ENCODE measurements around the gene ERC2.

Gene ERC2

DNA sequence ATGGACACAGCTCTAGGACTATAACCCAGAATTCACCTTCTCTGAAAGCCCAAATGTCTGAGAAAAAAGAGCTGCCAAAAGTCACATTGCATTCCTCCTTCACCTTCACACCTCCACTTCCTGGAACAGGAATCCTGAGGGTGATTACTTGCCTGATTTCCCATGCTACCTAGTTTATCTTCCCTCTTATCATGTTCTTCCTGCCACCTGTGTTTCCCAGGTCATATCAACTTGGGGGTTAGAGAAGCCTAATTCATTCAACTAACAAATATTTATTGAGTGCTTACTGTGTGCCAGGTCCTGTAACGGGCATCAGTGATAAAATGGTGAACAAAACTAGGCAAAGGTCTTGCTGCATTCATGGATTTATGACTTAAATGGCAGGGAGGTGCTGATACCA, 701.5 kb downstream of the ERC2 start:
- no peak for DNase-seq

DNA sequence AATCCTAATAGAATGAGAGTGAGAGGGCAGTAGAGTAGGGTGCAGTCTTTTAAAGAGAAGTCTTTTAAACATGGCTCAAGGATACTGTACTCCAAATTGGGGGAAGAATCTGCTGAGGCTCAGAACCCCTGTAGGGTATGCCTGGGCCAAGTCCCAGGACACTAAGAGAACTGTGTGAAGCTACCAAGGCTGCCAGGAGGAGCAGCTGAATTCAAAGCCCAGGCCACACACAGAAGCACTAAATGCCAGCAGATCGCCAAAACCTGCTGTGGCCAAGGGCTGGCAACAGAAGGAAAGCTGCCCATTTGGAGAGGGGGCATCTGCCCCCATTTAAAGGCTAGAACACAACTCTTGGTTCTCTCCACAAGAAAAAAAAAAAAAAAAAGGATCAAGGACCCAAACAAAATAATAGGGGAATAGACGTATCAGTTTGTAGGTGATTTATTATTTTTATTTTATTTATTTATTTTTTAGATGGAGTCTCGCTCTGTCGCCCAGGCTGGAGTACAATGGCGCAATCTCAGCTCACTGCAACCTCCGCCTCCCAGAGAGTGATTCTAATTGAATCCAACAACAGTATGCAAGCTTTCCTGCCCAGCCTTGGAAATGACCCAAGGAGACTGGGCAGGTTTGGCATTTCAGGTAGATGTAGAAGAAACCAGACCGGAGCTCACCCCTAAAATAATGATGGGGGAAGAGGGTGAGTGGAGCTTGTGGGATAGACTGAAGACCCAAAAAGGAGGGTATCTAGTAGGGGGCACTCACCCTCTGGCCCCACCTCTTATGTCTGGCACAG, 702.2 kb downstream of the ERC2 start:
- no peak for DNase-seq

DNA sequence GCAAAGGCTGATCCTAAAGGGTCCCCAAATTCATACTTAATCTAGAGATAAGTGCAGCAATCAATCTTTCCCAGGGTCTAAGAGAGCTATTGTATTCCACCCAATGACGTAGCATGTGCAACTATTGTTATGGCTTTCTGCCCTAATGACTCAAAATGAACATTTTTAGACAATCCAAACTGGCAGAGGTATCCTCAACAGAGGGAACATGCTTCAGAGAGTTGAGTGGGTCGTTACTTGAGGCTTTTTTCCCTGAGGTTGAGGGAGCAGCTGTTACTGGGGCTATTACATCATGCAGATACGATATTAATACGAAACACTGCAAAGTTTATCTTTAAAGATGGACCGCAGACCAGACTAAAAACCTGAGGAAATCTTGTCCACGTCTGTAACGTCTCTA, 702.9 kb downstream of the ERC2 start:
- DNase-seq, result no peak

DNA sequence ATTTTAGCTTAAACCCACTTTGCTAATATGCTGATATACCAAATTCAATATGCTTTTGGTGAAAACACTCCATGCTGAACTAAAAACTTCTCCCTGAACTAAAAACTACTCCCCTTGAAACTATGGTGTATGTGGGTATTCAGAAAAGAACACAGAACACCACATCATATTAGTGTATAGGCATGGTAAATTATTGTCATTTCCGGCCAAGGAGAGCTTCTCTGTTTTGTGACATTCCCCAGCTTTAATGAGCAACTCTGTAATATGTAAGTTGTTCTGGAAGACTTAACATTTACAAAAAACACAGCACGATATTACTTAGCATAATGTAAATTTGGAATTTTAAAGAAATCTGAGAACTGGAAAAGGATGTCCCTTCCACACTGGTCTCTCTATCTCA, 711.3 kb downstream of the ERC2 start:
- DNase-seq, result no peak

DNA sequence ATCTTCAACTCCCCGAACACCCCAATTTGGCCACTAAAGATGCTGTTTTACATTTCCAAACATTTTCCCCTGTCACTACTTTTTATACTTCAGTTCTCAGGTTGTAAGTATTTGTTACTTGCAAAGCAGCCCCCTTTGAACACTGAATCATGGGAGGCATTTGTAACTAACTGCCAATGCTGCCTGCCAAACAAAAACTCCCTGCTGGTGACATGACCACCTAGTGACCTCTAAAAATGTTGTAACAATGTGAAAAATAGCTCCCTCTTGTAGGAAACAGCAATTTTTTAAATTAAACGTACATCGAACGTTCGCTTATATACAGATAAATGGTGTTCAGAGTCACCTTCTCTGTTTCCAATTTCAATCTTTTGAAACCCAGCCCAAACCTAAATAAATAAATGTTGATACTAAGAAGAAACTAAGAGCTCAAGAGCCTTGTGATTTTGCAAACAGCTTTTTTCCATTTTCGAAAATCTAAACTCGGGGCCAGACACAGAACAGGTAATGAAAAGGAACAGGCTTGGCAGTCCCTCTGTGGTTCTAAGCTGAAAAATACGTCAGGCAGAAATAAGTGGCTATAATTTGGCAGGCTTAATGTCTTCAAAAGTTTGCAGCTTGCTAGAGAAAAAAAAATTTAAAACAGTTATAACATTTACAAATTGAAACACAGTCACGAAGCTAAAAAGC, 712.6 kb downstream of the ERC2 start:
- no peak for DNase-seq

DNA sequence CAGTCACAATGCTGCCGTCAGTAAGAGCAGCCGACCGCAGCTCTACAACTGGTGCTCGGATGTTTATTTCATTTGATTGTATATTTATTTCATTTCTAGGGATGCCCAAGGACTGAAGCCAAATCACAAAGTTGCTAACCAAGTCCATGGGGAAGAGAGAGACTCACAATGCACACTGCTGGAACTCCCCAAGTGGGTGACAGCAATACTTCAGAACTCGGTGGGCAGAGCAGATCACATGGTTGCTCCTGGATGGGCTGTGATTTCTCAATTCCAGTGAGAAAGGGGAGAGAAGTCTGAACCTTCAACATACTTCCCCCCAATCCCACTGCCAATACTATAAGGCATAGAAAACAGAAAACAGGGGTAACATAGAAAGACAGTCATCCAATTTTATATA, 715.4 kb downstream of the ERC2 start:
- no peak for DNase-seq

DNA sequence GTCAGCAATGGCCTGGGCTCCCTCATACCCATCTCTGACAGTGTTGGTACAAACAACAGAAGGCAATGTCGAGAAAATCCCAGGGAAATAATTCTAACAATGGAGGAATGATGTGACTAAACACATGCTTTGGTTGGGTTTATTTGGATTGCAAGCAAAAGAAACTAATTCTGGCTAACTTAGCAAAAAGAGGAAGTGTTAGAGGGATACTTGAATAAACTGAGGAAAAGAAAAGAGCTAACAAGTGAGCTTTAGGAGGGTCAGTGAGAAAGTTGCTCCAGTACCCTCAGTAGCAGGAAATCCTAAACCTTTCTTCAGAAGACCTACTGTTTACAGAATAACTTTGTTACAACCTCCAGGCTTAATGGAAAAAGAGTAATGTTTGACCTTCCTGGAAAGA, 716.5 kb downstream of the ERC2 start:
- DNase-seq, result no peak

DNA sequence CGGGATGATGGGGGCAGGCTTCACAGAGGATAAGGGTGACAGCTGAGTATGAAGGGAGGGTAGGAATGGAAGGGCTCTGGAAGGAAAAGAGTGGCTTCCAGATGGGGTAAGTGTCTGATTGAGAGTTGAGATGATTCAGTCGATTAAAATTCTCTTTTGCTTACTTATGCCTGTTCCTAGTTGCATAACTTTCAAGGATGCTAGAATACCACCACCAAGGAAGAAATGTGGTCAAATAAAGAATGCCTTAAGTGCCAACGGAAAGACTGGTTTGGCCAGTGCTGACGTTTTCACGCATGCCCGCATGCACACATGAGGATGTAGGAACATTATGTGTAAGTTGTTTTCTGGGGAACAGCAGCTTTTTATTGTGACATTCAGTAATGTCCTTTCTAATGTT, 717.7 kb downstream of the ERC2 start:
- DNase-seq, result no peak

DNA sequence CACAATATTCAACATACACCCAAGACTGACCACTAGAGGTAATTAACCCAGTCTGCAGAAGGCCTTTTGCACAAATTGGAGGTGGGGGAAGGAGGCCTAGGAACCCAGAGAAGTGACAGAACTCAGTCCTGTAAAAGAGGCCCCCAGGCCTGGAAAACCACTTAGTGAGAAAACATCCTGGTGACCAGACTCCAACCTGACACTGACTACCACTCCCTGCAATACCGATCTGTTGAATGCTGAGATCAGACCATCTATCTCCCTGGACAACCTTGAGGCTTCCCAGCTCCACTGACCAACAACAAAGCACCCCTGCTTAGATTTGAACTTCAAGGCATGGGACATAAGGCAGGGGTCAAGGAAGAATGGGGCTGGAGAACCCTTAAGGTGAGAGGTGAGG, 719.2 kb downstream of the ERC2 start:
- no peak for DNase-seq

DNA sequence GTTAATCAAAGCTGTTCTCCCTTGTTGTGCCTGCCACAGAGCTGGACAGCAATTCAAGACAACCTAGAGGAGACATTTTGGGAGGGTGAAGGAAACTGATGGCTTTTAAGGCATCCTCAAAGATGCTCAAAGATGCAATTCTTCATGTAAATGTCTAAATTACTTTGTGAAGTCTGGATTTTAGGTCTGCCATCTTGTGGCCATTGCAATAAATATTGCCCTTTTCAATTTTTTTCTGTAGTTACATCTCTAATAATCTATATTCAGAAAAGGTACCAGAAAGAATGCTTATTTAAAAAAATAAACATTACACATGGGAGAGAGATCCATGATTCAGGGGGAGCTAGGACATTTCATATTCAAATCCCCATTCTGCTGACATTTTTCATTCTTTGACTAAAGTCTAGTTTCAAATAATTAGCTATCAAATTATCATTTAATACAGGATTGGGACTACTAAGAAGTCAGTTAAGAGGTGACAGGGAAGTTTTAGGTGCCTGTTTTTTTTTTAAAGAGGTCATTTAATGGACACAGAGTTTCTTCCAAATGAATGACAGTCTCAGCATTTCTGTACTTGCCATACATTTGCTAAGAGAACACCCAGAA, 721.4 kb downstream of the ERC2 start:
- no peak for DNase-seq

DNA sequence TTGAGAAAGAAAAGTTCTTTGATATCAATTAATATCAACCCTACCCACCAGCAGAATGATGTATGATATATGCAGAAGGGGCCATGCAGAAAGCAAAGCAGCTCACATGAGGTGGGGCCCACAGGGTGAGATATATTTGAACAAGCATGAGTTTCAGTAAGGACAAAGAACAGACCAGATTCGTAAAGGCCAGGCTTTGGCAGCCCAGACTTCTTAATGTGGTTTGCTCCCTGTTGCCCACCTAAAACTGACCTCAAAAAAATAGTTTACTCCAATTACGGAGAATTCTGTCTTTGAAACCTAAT, 725.5 kb downstream of the ERC2 start:
- no peak for DNase-seq

DNA sequence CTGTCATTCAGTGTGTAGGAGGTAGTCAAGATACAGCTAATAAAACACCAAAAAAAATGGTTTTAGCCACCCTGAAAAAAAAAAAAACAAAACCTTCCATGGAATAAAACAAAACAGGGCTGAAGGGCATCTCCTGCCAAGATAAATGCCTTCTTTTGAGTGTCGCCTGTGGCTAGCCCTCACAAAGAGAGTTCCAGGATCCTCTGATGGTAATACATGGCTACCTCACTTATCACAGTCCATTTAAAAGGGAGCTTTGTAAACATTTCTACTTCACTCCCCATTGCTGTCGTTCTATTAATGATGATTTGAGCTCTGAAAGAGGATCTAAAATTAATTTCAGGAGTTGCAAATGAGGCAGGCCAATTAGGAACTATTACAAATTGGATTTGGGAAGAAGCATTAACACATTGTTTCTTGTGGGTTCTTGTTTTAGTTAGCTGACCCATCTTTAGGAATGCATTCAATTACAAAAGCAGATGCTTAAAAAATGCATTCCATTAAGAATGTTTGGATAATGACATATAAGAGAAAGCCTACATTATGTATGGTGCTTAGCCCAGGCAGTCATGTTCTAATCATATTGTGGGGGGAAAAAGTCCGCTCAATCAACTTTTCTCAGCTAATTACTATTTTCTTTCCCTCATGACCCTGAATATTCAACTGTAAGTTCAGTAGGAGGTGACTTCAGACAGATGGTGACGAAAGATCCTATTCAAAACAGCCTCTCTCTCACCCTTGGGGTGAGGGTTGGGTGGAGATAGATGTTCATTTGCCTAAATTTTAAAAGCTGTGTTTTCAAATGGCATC, 726.0 kb downstream of the ERC2 start:
- no peak for DNase-seq

DNA sequence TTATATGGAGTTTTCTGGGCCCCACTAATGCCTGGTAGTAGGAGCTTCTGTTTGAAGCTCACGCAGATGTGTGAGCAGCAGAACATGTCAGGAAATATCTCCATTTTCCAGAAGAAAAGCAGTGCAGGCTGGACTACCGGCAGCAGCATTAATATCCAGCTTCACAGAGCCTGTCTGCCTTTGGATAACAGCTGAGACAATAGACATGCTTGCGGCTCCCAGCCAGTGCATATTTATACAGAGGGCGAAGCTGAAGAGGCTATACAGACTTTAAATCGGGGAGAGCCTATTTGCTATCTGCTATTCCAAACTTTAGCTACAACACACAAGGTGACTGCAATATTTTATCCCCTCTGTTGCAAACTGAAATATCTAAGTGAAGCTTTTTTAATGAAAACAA, 731.1 kb downstream of the ERC2 start:
- DNase-seq, result no peak

DNA sequence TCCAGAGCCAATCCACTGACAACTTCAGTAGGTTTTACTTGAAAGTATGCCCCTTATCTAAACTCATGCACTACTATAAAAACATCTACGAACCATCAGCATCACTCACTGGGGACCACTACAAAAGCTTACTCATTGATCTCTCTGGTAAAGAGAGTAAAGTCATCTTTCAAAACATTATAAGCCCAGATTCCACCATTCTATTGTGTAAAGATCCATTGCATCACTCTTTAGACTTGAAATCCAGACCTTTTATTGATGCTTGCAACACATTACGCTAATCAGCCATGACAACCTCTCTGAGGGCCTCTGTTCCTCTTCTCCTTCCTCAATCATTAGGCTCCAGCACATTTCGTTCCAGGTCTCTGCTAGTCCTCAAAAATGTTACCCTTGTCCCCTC, 732.3 kb downstream of the ERC2 start:
- no peak for DNase-seq

DNA sequence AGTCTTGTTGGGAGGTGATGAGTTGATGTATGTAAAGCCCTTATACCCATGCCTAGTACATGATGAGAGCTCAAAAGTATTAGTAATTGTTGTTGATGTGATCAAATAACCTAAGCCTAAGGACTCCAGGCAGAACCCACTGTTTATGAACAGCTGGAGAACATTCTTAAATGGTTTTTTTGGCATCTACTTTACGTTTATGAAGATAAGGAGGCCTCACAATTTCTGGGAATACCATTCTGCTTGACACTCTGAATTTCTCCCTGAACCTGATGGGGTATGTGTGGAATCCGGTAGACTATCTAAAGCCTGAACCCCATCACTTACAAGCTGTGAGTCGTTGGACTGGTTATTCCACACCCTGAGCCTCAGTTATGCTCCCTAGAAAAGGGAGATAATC, 736.5 kb downstream of the ERC2 start:
- DNase-seq, result no peak

DNA sequence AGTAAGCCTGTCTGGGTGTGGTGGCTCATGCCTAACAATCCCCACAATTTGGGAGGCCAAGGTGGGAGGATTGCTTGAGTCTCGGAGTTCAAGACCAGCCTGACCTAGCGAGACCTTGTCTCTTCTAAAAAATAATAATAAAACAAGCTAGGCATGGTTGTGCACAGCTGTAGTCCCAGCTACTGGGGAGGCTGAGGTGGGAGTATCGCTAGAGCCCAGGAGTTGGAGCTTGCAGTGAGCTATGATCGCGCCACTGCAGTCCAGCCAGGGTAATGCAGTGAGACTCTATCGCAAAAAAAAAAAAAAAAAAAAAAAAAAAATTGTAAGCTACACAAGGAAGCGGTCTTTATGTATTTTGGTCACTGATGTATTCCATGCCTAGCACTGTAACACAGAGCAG, 738.7 kb downstream of the ERC2 start:
- no peak for DNase-seq

DNA sequence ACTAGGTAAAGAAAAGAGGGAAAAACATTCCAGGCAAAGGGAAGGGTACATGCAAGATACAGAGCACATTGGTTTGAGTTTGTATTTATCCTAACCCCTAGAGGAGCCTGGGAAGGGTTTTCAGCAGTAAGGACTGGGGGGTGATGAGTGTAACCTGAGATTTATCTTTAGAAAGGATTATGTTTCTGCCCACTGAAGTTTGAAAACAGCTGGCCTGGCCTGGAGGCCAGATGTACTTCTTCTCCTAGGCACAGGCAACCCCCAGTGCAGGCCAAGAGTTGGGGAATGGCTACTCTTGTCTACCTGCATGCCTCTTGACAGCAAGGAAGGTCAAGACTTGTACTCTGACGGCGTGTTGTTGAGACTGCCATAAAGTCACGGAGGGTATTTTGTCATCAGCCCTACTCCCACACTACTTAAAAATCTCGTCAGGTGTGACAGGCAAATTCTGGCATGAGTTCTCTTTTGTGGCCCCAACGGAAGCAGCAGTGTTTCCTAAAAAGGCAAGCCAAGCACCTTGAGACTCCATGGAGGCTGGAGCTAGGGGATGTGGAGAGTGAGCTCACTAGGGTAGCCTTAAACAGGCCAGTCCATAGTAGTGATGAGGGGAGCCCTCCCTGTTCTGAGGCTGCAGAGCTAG, 739.7 kb downstream of the ERC2 start:
- no peak for DNase-seq

DNA sequence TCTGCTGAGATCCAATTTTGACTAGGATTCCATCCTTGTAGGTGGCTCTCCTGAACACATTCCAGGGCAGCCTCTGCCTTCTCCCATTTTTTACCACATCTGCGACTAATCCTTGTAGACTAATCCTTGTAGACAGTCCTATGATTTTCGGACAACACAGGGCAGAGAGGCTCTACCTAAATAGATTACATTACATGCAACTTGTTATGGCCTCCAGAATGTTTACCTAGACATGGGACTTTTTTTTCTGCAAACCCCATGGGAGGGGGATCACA, 741.8 kb downstream of the ERC2 start:
- DNase-seq, result no peak

DNA sequence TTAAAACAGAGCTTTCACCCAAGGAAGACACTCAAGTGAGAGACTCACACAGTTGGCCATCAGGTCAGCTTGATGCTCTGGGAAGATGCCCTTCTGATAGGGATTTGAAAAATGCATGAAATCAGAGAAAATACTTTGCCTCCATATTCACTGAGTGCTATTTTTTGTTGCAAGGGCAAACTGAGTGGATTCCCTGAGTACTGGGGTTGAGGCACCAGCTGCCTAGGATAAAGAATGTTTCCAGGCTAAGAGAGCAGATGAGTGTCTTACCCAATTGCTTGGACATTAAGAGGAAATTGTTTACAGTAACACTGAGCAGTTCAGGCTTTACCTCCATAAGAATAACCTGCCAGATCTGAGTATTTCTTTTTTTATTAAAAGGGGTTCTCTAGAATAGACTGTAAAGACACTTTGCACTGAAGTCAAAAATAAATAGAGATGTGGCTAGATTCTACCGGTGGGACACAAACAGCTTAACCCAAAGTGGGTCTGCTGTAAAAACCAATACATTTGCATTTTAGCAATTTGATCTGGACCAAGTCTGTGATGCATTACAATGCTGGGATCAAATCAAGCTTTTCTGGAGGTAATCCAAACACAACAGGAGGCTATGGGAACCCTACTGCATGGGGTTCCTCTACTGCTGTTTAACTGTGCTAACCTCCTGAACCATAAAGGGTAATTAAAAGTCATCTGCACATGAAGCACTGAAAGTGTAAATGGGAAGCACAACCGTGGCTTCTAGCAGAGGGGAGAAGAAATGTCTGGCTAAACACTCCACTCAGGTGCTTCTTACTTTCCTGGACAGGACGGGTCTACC, 742.4 kb downstream of the ERC2 start:
- no peak for DNase-seq

DNA sequence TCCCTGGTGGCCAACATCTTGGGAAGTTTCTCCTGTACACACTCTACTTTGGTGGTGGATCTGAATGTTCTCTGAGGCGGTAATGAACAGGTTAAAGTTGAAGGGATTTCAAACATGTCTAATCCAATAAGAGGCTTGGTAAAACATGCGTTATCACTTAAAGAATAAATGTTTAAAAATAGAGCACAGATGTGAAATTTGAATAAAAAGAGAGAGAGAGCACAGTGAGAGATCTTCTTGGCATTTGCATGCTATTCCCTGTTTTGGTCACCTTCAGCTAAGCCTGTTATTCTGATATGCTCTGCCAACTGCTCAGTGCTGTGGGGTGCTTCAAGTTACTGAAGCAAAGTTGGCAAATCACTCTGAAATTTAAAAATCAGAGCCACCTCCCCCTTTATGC, 743.4 kb downstream of the ERC2 start:
- DNase-seq, result no peak

DNA sequence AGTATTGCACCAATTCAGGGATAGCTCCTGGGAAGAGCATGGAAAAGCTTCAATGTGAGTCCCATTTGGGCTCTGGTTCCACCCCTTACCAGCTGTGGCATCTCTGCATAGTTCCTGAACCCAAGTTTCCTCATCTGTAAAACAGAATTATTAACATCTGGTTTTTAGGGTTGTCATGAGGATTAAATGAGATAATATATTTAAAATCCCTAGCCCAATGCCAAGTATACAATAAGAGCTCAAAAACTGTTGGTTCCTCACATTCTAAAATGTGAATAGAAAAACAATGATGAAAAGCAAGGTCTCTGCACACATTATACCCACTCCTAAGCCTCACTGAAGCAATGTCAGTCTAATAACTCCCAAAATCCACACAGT, 743.9 kb downstream of the ERC2 start:
- DNase-seq, result no peak

DNA sequence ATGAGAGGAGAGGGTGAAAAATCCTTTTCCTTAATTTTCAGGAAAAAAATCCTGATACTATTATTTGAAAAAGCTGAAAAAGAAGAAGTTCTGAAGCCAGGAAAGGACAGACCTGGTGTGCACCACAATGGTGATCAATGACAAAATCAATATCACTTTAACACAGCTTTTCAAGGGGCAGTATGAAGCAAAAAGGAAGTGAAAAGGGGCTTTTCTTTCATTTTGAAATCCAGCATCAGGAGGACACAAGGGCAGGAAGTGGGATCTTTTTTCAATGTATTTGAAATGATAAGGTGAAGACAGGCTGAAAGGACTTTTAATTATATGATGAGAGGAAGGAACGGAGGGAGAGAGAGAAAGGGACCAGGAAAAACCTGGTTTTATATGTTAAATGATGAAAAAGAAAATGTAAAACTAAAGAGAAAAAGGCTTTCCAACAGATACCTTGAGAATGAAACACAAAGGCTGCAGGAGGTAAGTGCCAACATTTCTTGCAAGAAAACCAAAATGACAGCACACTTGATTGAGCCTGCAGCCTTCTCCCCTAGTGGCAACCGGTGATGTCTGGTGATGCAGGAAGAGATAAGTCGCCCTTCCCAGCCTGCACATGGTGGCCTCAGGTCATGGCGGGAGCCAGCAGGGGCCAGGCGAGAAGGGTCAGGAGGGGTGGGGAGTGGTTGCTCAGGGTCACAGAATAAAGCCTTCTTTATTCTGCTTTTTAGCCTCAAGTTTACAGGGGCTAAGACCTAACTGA, 744.4 kb downstream of the ERC2 start:
- no peak for DNase-seq

Measured in effector CD8-positive, alpha-beta T cell (primary cell).